Left lung (tissue), 10 donors: ENCODE results near the gene CUEDC1. TPM values are rescaled to one million over a fixed set of nuclear protein-coding genes. Genes with fewer than 3 reads are reported as not detected.
"Not testable (repeated sequence)": the region's sequence is repeated elsewhere in the genome, so short reads cannot be mapped to it uniquely, and the experiment has no call there.

Experiments
- ATAC-seq: fragments of 200-7000 bp; cut with Tn5 transposase; one replicate; pipeline ENCODE4 v1.9.1; 2020; ENCODE audit warnings: moderate library complexity
- DNase-seq, 4 donors: peaks; one replicate each; pipeline ENCODE4 v3.0.0-alpha.2; 2013 to 2020
- H3K27ac ChIP-seq, 2 donors: fragments of 200-600 bp; sonication (generic) in 1 of 2; one replicate each; pipeline versions ENCODE4 v1.5.0 to v1.8.0; 2020 to 2021
- H3K27me3 ChIP-seq, 2 donors: fragments of 200-600 bp; sonication (generic) in 1 of 2; one replicate each; pipeline versions ENCODE4 v1.5.0 to v1.8.0; 2020 to 2021
- H3K36me3 ChIP-seq, 2 donors: fragments of 200-600 bp; sonication (generic) in 1 of 2; one replicate each; pipeline versions ENCODE4 v1.5.0 to v1.8.0; 2020 to 2021
- H3K4me1 ChIP-seq, 2 donors: fragments of 200-600 bp; one replicate each; pipeline ENCODE4 v1.8.0; 2021
- H3K4me3 ChIP-seq, 2 donors: fragments of 200-600 bp; sonication (generic) in 1 of 2; one replicate each; pipeline versions ENCODE4 v1.5.0 to v1.8.0; 2020 to 2021; ENCODE audit warnings: mild to moderate bottlenecking in 1 of 2
- H3K9me3 ChIP-seq, 2 donors: fragments of 200-600 bp; sonication (generic) in 1 of 2; one replicate each; pipeline versions ENCODE4 v1.5.0 to v1.8.0; 2020 to 2021
- intact Hi-C, 2 donors: fragments of 100-400 bp; cut with DNase I; formaldehyde crosslinking; loops; one replicate each; pipeline versions ENCODE4 v1.11.2 to v1.14.2; 2022
- polyA plus RNA-seq, 6 donors: library from polyadenylated mRNA; unstranded; fragments of 120-200 nt; gene quantifications; one replicate each; pipeline ENCODE4 v1.2.1, GENCODE V29; 2013; ENCODE audit not compliant: insufficient read length in 6 of 6
- total RNA-seq, 2 donors: library from RNA; stranded (reverse); fragmentation: NEBNext Ultra II Directional; extraction: Animal tissue kit (Norgen Biotek cat#: 25700); gene quantifications; one replicate each; pipeline ENCODE4 v1.2.1, GENCODE V29; 2021
- TF ChIP-seq, protein P1 (sequence below), 2 donors: fragments of 200-600 bp; sonication (generic) in 1 of 2; IDR thresholded peaks; one replicate each; pipeline versions ENCODE4 v1.5.0 to v1.8.0; 2021; ENCODE audit warnings: antibody characterized with exemption in 2 of 2
- donor health status: DM: no; HTN: yes; CAD: no.
- donor health status: DM: no; HTN: no; CAD: no.

The CUEDC1 gene
- total and polyA plus RNA-seq, 8 donors = 38.2 to 47.7 (median 42.6) TPM

DNA sequence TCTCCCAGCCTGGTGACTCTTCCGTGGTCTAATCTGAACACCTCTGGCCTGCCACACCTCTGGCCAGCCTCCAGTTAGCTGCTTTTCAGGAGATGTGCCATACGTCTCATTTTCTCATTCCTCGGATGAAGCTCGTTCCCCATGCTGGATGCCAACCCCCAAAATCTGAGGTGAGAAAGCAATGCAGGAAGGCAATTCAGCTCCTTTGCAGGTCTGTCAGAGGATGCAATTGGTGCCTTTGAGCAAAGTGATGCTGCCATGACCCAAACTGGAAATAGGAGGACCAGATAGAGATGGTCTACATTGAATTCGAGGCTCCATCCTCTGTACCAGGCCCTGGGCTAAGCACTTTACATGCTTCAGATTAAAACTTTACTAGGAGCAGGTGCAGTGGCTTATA lies 11.0 kb upstream of the CUEDC1 start:
- ATAC-seq = no peak
- intact Hi-C loops = no loop called here

GRCh38 chr17:57965521-57966160 lies 10.4 kb upstream of the CUEDC1 start:
- intact Hi-C loops = no loop called here
- TF ChIP-seq, protein P1, sequence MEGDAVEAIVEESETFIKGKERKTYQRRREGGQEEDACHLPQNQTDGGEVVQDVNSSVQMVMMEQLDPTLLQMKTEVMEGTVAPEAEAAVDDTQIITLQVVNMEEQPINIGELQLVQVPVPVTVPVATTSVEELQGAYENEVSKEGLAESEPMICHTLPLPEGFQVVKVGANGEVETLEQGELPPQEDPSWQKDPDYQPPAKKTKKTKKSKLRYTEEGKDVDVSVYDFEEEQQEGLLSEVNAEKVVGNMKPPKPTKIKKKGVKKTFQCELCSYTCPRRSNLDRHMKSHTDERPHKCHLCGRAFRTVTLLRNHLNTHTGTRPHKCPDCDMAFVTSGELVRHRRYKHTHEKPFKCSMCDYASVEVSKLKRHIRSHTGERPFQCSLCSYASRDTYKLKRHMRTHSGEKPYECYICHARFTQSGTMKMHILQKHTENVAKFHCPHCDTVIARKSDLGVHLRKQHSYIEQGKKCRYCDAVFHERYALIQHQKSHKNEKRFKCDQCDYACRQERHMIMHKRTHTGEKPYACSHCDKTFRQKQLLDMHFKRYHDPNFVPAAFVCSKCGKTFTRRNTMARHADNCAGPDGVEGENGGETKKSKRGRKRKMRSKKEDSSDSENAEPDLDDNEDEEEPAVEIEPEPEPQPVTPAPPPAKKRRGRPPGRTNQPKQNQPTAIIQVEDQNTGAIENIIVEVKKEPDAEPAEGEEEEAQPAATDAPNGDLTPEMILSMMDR (IDR thresholded peaks at IDR 0.05) = no peak
- no peak overlapping the region for H3K27ac ChIP-seq
- no peak overlapping the region for H3K4me3 ChIP-seq
- H3K4me1 ChIP-seq = no peaks in the 10 kb centered on the region
- no peaks in the 10 kb centered on the region for H3K36me3 ChIP-seq
- ATAC-seq (no peak), DNase-seq (peak in 1 of 4 donors; percentile 68)
- H3K9me3 ChIP-seq = no peaks in the 10 kb centered on the region
- no peaks in the 10 kb centered on the region for H3K27me3 ChIP-seq

More for the DNA sequence above, 11.0 kb upstream of the CUEDC1 start:
- DNase-seq = no peak
- H3K9me3 ChIP-seq = no peaks in the 10 kb centered on the region
- H3K36me3 ChIP-seq = no peaks in the 10 kb centered on the region
- no peak overlapping the region for H3K27ac ChIP-seq
- H3K4me1 ChIP-seq = no peaks in the 10 kb centered on the region
- TF ChIP-seq, protein P1 (IDR thresholded peaks at IDR 0.05) = no peak
- no peak overlapping the region for H3K4me3 ChIP-seq
- no peaks in the 10 kb centered on the region for H3K27me3 ChIP-seq

- DNase-seq = no peak
- Histone ChIP-seq H3K27ac (no peak overlapping the region), H3K4me3 (no peak overlapping the region), H3K4me1 (no peaks in the 10 kb centered on the region), H3K36me3 (no peaks in the 10 kb centered on the region), H3K27me3 (no peaks in the 10 kb centered on the region), H3K9me3 (no peaks in the 10 kb centered on the region)
- no peak for ATAC-seq
- intact Hi-C loops = no loop called here
- TF ChIP-seq, protein P1 (IDR thresholded peaks at IDR 0.05) = no peak
Measured at GRCh38 chr17:57963149-57963511, 7.9 kb upstream of the CUEDC1 start.

DNA sequence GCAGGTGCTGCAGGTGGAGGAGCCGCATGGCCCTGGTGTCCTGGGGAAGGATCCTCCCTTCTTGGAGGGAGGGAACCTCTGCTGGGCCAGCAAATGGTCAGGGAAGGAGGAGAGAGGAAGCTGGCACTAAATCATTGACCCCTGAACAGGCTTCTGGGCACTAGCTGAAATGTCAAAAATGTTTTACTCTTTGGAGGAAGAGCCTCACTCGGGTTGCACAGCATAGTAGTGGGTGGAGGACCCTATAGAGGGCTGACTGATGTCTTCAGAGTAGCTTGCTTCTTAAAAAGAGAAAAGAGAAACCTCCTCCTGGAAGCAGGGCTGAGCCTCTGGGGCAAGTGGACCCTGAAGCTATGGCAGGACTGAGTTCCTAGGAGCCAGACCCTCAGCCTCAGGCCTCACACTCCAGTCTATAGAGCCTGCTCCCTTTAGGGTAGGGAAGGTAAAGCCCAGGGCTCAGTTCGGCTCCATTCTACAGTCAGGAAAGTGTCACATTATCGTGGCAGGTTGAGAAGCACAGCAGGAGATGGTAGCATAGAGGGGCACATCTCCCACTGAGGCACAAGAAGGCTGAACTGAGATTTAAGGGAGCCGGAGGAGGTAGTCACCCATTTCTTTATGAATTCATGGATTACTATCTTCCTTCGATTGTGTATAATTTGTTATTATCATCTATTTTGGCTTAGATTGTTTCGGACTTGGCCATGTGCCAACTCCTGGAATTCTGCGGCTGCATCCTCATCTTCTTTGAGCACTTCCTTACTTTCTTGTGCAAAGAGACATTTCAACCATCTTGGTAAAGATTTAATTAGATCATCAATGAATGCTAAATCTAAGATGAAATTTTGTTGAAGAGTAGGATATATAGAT lies 7.3 kb upstream of the CUEDC1 start:
- Histone ChIP-seq H3K27me3 (no peaks in the 10 kb centered on the region), H3K27ac (no peak overlapping the region), H3K9me3 (no peaks in the 10 kb centered on the region), H3K36me3 (no peaks in the 10 kb centered on the region), H3K4me3 (no peak overlapping the region), H3K4me1 (no peaks in the 10 kb centered on the region)
- ATAC-seq (no peak), DNase-seq (no peak)
- TF ChIP-seq, protein P1 (IDR thresholded peaks at IDR 0.05) = no peak
- intact Hi-C loops = no loop called here

DNA sequence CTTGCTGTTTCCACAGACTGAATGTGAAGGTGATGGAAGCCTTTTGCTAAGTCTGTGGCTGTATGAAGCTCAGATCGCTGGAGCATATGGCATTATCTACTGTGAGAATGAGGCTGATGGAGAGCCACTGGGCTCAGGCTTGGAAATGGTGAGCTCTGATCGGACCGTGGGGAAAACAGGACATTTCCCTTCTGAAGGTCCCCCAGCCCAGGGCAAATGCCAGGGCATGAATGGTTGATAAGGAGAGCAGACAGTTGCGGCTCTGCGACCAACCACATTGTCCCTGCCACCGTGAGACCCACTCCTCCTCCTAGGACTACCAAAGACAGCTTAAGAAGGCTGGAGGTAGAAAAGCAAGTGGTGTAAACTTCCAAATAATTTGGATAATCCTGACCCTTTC lies 4.7 kb upstream of the CUEDC1 start:
- TF ChIP-seq, protein P1 (IDR thresholded peaks at IDR 0.05) = no peak
- intact Hi-C loops = no loop called here
- Histone ChIP-seq H3K27ac (no peak overlapping the region), H3K27me3 (peaks cover 0 to 16% of the 10 kb centered on the region in 2 donors), H3K9me3 (no peaks in the 10 kb centered on the region), H3K4me3 (no peak overlapping the region), H3K4me1 (peaks cover 7 to 13% of the 10 kb centered on the region in 2 donors), H3K36me3 (no peaks in the 10 kb centered on the region)
- ATAC-seq (no peak), DNase-seq (no peak)

GRCh38 chr17:57958391-57958790 lies 3.2 kb upstream of the CUEDC1 start:
- intact Hi-C loops, DNase-seq, H3K36me3 ChIP-seq, H3K9me3 ChIP-seq, ATAC-seq, H3K27ac ChIP-seq, H3K4me3 ChIP-seq: not testable (repeated sequence)
- Histone ChIP-seq H3K4me1 (peaks cover 13 to 25% of the 10 kb centered on the region in 2 donors), H3K27me3 (peaks cover 0 to 26% of the 10 kb centered on the region in 2 donors)
